ENCODE measurements around the gene IDI1.

DNA sequence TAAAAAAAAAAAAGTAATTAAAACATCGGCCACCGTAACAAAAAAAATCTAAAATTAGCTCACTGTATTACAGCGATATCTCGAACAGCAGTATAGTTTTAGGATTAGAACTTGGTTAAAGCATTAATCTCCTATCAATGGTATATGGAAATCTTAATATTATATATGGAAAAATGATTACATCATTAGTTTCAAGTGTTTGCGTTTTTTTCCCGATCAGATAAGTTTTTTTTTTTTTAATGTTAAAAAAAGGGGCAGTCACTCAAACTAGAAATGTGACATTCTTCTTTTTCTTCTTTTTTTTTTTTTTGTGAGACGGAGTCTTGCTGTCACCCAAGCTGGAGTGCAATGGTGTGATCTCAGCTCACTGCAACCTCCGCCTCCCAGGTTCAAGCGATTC is 7.4 kb downstream of the IDI1 start:
- TF ChIP-seq, protein P1, sequence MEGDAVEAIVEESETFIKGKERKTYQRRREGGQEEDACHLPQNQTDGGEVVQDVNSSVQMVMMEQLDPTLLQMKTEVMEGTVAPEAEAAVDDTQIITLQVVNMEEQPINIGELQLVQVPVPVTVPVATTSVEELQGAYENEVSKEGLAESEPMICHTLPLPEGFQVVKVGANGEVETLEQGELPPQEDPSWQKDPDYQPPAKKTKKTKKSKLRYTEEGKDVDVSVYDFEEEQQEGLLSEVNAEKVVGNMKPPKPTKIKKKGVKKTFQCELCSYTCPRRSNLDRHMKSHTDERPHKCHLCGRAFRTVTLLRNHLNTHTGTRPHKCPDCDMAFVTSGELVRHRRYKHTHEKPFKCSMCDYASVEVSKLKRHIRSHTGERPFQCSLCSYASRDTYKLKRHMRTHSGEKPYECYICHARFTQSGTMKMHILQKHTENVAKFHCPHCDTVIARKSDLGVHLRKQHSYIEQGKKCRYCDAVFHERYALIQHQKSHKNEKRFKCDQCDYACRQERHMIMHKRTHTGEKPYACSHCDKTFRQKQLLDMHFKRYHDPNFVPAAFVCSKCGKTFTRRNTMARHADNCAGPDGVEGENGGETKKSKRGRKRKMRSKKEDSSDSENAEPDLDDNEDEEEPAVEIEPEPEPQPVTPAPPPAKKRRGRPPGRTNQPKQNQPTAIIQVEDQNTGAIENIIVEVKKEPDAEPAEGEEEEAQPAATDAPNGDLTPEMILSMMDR (IDR thresholded peaks at IDR 0.05): no peak
- no peak for TF ChIP-seq EZH2 (IDR thresholded peaks at IDR 0.05; ENCODE audit: borderline replicate concordance, insufficient read depth, low read depth, low read length, poor library complexity, severe bottlenecking)
